ENCODE results near the gene CHST8.

DNA sequence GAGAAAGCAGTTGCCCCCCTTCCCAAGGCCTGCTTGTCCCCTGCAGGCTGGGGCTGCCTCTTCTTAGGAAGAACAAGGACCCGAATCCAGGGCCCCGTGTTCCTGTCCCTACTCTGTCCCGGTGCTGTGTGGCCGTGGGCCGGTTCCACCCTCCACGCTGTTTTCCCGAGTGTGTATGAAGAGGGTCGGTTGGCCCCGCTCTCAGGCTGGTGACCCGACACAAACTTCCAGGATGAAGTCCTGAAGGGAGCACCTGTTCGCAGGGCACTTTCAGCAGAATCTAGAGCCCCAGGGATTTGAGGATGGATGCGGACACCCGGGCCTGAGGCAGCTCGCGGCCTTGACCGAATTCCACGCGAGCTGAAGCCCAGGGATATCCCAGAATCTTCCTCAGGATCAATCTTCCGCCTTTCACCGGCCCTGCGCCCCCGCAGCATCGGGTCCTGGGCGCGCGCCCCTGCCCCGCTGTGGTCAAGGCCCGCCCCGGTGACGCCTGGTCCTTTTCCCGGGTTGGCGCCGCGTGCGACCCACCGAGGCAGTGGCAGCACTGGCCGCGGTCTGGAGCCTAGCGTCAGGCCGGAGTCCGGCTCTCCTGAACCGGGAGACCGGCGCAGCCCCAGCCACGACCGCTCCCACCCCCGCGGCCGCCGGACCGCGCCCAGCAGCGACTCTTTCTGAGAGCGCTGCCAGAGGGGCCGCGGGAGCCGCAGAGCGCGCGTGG, 528 bp upstream of the CHST8 start:
- TF ChIP-seq CTCF (IDR thresholded peaks at IDR 0.05) (no peak), POLR2A (IDR thresholded peaks at IDR 0.05) (no peak), EP300 (IDR thresholded peaks at IDR 0.05) (no peak)
